ENCODE measurements around the gene NOP56.

The NOP56 gene

DNA sequence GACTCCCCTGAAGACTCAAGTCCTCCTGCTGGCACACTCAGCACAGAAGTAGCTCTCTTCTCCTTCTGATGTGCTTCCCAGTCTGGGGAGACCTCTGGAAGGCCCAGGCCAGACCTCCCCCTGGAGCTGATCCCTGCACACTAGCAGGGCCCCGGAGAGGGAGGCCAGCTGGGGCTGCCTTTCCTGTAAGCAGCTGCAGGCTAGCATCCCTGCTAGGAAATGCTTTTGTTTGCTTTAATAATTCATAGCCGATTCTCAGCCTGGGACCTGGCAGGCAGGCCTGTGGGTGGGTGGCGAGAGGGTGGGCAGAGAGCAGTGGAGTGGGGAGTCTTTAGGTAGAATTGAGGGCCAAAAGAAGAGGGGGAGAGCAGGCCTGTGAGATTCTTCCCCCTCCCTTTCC is 45.3 kb downstream of the NOP56 start:
- TF ChIP-seq, protein P1, sequence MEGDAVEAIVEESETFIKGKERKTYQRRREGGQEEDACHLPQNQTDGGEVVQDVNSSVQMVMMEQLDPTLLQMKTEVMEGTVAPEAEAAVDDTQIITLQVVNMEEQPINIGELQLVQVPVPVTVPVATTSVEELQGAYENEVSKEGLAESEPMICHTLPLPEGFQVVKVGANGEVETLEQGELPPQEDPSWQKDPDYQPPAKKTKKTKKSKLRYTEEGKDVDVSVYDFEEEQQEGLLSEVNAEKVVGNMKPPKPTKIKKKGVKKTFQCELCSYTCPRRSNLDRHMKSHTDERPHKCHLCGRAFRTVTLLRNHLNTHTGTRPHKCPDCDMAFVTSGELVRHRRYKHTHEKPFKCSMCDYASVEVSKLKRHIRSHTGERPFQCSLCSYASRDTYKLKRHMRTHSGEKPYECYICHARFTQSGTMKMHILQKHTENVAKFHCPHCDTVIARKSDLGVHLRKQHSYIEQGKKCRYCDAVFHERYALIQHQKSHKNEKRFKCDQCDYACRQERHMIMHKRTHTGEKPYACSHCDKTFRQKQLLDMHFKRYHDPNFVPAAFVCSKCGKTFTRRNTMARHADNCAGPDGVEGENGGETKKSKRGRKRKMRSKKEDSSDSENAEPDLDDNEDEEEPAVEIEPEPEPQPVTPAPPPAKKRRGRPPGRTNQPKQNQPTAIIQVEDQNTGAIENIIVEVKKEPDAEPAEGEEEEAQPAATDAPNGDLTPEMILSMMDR (IDR thresholded peaks at IDR 0.05) = no peak

GRCh38 chr20:2698186-2698817 is 45.9 kb downstream of the NOP56 start:
- TF ChIP-seq, protein P1 (IDR thresholded peaks at IDR 0.05) = no peak

GRCh38 chr20:2698912-2699311 is 46.5 kb downstream of the NOP56 start:
- TF ChIP-seq, protein P1 (IDR thresholded peaks at IDR 0.05) = no peak

DNA sequence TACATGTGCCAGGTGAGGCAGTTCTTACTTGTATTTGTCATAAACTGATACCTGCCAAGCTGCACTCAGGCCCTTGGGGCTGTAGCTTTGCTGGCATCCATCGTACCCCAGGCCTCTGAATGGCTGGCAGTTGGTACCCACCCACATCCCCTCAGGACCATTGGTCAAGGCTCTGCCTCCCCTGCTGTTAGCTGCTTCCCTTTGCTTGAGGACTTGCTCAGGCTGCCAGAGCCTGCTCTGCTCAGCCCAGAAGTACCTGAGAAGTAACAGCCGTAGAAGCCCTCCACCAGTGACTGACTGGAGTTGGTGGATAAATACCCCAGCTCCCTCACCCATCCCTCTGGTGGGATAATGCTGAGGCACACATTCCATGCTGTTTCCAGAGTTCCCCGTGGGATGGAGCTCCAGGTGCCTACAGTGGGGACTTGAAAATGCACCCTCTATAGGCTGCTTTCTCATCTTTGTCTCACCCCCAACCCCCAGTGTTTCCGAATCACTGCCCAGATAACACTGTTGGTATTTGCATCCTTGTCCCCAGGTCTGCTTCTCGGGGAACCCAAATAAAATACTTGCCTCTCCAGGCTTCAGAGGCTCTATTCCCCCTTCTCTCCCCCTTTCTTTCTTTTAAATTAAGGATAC is 47.5 kb downstream of the NOP56 start:
- TF ChIP-seq, protein P1 (IDR thresholded peaks at IDR 0.05) = no peak

GRCh38 chr20:2700913-2701620 is 48.6 kb downstream of the NOP56 start:
- TF ChIP-seq, protein P1 (IDR thresholded peaks at IDR 0.05) = no peak

DNA sequence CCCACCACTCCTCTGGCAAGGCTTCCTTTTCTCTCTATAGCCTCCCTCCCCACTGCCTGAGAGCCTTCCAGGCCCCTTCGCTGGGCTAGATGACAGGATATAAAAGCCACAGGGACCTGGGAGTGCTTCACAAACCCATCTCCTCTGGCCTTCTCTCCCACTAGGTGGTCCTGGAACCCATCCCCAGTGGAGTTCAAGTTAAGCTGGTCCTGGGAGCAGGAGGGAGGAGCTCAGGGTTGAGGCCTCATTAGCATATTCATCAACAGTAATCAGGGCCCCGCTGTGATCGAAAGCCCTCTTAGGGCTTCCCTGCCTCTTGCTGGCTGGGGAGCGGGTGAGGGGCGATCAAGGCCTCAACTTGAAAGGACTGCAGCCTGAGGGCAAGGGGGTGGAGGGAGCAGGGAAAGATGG is 49.2 kb downstream of the NOP56 start:
- TF ChIP-seq, protein P1 (IDR thresholded peaks at IDR 0.05) = no peak

- TF ChIP-seq, protein P1 (IDR thresholded peaks at IDR 0.05) = no peak
These were observed 51.5 kb downstream of the NOP56 start for GRCh38 chr20:2703716-2704475.

Measured in LNCAP (cell line).